Fibroblast of lung (primary cell): ENCODE results near the gene MGAT1.

Source experiments
- EZH2 ChIP-seq: IDR thresholded peaks from 2 replicates; pipeline ENCODE4 v1.5.1; 2012; ENCODE audit warnings: low read length, control low read depth, mild to moderate bottlenecking; ENCODE audit errors: missing control alignments
- TF ChIP-seq, protein P1 (sequence below), 2 donors: IDR thresholded peaks in 1 of 2; conservative IDR thresholded peaks in 1 of 2; 1 replicate in 1 of 2; 2 replicates in 1 of 2; pipeline ENCODE4 v1.5.1; 2011 to 2012; ENCODE audit warnings: low read length in 2 of 2, control low read depth in 1 of 2, inconsistent platforms in 1 of 2, low read depth in 1 of 2, mild to moderate bottlenecking in 1 of 2

DNA sequence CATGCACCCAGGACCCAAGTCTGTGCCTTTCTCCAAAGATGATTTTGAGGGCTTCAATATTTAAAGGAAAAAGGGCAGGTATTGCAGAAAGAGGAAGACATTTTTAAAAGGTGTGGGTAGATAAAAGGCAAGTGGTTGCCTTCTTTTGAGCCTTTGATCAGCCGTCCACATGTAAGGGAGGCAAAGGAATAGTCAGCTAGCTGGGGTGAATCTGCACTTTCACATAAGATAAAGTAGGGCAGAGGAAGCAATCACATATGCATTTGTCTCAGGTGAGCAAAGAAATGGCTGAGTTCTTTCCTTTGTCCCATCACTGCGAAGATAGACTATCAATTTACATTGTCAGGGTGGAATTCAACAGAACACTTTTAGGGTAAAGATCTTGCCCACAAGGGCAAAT, 19.9 kb downstream of the MGAT1 start:
- TF ChIP-seq, protein P1, sequence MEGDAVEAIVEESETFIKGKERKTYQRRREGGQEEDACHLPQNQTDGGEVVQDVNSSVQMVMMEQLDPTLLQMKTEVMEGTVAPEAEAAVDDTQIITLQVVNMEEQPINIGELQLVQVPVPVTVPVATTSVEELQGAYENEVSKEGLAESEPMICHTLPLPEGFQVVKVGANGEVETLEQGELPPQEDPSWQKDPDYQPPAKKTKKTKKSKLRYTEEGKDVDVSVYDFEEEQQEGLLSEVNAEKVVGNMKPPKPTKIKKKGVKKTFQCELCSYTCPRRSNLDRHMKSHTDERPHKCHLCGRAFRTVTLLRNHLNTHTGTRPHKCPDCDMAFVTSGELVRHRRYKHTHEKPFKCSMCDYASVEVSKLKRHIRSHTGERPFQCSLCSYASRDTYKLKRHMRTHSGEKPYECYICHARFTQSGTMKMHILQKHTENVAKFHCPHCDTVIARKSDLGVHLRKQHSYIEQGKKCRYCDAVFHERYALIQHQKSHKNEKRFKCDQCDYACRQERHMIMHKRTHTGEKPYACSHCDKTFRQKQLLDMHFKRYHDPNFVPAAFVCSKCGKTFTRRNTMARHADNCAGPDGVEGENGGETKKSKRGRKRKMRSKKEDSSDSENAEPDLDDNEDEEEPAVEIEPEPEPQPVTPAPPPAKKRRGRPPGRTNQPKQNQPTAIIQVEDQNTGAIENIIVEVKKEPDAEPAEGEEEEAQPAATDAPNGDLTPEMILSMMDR (conservative IDR thresholded peaks at IDR 0.05 in 1 of 2, IDR thresholded peaks at IDR 0.05 in 1 of 2; ENCODE audit: low read depth in 1 of 2, low read length in 2 of 2), result no peak
- no peak for TF ChIP-seq EZH2
